Measurements from ENCODE around the gene BACH2.

DNA sequence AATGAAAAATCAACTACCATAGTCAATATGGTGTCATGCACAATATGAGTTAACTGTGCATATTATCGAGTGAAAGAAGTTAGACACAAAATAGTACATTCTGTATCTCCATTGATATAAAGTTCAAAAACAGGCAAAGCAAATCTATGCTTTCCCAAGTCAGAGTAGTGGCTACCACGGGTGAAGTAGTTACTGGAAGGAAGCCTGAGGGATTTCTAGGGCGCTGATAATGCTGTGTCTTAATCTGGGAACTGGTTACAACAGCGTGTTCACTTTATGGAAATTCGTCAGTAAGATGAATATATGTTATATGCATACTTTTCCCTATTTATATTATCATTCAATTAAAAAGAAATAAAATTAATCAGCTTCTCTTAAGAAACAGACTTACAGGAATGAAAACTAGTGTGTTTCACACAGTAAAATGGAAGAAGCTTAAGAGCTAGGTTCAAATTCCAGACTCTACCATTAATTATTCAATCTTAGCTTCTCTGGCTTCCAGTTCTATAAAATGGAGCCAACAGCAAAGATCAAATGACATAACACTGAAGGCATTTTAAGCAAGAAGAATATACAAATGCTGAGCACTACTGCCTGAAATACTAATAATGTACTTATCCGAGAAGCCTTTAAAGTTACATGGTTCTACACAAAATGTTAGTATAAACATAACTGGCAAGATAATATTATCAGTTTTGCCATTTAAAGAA, 19.2 kb downstream of the BACH2 start:
- TF ChIP-seq, protein P1, sequence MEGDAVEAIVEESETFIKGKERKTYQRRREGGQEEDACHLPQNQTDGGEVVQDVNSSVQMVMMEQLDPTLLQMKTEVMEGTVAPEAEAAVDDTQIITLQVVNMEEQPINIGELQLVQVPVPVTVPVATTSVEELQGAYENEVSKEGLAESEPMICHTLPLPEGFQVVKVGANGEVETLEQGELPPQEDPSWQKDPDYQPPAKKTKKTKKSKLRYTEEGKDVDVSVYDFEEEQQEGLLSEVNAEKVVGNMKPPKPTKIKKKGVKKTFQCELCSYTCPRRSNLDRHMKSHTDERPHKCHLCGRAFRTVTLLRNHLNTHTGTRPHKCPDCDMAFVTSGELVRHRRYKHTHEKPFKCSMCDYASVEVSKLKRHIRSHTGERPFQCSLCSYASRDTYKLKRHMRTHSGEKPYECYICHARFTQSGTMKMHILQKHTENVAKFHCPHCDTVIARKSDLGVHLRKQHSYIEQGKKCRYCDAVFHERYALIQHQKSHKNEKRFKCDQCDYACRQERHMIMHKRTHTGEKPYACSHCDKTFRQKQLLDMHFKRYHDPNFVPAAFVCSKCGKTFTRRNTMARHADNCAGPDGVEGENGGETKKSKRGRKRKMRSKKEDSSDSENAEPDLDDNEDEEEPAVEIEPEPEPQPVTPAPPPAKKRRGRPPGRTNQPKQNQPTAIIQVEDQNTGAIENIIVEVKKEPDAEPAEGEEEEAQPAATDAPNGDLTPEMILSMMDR (IDR thresholded peaks at IDR 0.05 in 4 of 5, conservative IDR thresholded peaks at IDR 0.05 in 1 of 5) = no peak
- TF ChIP-seq POLR2A (IDR thresholded peaks at IDR 0.05) = no peak
